Astrocyte (in vitro differentiated cells and primary cell): Measurements from ENCODE around the gene GCM1. TPM values are rescaled to one million over a fixed set of nuclear protein-coding genes. Genes with fewer than 3 reads are reported as not detected.
A peak's percentile ranks its signal among the peaks of the same experiment; 100 is the strongest.

Source experiments
- DNase-seq: peaks from one replicate; pipeline ENCODE4 v3.0.0-alpha.2; 2010; ENCODE audit warnings: low read depth
- FAIRE-seq: peaks from 2 replicates; lab custom pipeline; 2011; peaks lifted over from hg19 to GRCh38; lab: Jason Lieb, UNC
- H2AFZ ChIP-seq: 2 replicates; pipeline ENCODE4 v1.6.0; 2012; ENCODE audit warnings: low read depth, low read length, inconsistent platforms
- H3K27ac ChIP-seq: 2 replicates; pipeline ENCODE4 v1.5.1; 2011; ENCODE audit warnings: low read depth, low read length, inconsistent platforms
- H3K27me3 ChIP-seq: 2 replicates; pipeline ENCODE4 v1.6.0; 2011; ENCODE audit warnings: low read length, inconsistent platforms; ENCODE audit not compliant: insufficient read depth
- H3K36me3 ChIP-seq: 2 replicates; pipeline ENCODE4 v1.5.1; 2011; ENCODE audit warnings: low read length, inconsistent platforms; ENCODE audit not compliant: insufficient read depth
- H3K4me1 ChIP-seq: 2 replicates; pipeline ENCODE4 v1.5.1; 2011; ENCODE audit warnings: low read length, inconsistent platforms; ENCODE audit not compliant: insufficient read depth
- H3K4me2 ChIP-seq: 2 replicates; pipeline ENCODE4 v1.6.0; 2012; ENCODE audit warnings: low read length, inconsistent platforms
- H3K4me3 ChIP-seq: 2 replicates; pipeline ENCODE4 v1.5.1; 2011; ENCODE audit warnings: low read depth, mild to moderate bottlenecking, low read length, inconsistent platforms; ENCODE audit not compliant: insufficient read depth
- H3K79me2 ChIP-seq: 2 replicates; pipeline ENCODE4 v1.6.0; 2012; ENCODE audit warnings: mild to moderate bottlenecking, low read length, inconsistent platforms; ENCODE audit not compliant: insufficient read depth
- H3K9ac ChIP-seq: 2 replicates; pipeline ENCODE4 v1.6.0; 2012; ENCODE audit warnings: mild to moderate bottlenecking, low read length, inconsistent platforms
- H3K9me3 ChIP-seq: 2 replicates; pipeline ENCODE4 v1.5.1; 2012; ENCODE audit warnings: low read depth, mild to moderate bottlenecking, low read length, inconsistent platforms; ENCODE audit not compliant: insufficient read depth
- H4K20me1 ChIP-seq: 2 replicates; pipeline ENCODE4 v1.6.0; 2012; ENCODE audit warnings: low read length, inconsistent platforms; ENCODE audit not compliant: insufficient read depth
- H3K27ac Mint-ChIP-seq: one replicate; pipeline ENCODE4 v1.8.0; 2021; ENCODE audit warnings: mild to moderate bottlenecking, mixed read lengths; ENCODE audit not compliant: unreplicated experiment
- H3K27me3 Mint-ChIP-seq: one replicate; pipeline ENCODE4 v1.8.0; 2021; ENCODE audit warnings: low read depth, mixed read lengths; ENCODE audit not compliant: unreplicated experiment
- H3K36me3 Mint-ChIP-seq: one replicate; pipeline ENCODE4 v1.8.0; 2021; ENCODE audit warnings: low read depth, mixed read lengths; ENCODE audit not compliant: unreplicated experiment
- H3K4me1 Mint-ChIP-seq: one replicate; pipeline ENCODE4 v1.8.0; 2021; ENCODE audit warnings: low read depth, mixed read lengths; ENCODE audit not compliant: unreplicated experiment
- H3K4me3 Mint-ChIP-seq: one replicate; pipeline ENCODE4 v1.8.0; 2021; ENCODE audit warnings: mild to moderate bottlenecking, moderate library complexity, mixed read lengths; ENCODE audit not compliant: unreplicated experiment
- H3K9me3 Mint-ChIP-seq: one replicate; pipeline ENCODE4 v1.8.0; 2021; ENCODE audit warnings: mild to moderate bottlenecking, mixed read lengths; ENCODE audit not compliant: unreplicated experiment
- EZH2 ChIP-seq: IDR thresholded peaks from 2 replicates; pipeline ENCODE4 v1.6.1; 2012; ENCODE audit warnings: mild to moderate bottlenecking, low read length, inconsistent platforms; ENCODE audit not compliant: insufficient read depth
- total RNA-seq: library from RNA; stranded (reverse); gene quantifications from 2 replicates; pipeline ENCODE4 v1.2.1, GENCODE V29; 2021
- TF ChIP-seq, protein P1 (sequence below): IDR thresholded peaks from 2 replicates; pipeline ENCODE4 v1.5.1; 2011; ENCODE audit warnings: low read depth, mild to moderate bottlenecking, inconsistent platforms, low read length, moderate library complexity; ENCODE audit not compliant: insufficient read depth

GCM1 gene
- total RNA-seq, 1 donor from 2014 or later = not detected

DNA sequence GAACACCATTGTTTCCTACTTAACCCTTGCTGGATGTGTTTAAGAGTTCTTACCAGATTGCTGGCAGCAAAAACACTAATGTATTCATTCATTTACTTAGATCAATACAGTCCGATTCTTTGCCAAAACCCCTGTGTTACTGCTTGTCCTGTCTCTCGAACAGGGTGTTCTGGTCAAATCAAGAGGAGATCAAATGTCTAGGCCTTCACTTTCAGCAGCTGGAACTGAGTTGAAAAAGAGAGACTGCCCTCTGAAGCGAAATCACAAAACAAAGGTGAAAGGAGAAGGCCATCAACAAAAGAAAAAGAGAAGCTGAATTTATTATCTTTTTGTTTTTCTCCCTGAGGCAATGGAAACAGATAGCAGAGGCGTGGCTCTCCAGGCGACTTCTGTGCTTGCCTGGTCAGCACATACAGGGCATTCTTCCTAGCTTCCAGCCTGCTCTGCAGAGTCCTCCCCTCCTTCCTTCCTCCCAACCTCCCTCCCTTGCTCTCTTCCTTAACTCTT is 44.1 kb upstream of the GCM1 start:
- no peaks in the 10 kb centered on the region for H3K9me3 ChIP-seq
- H3K9ac ChIP-seq = no peak overlapping the region
- H3K27ac ChIP-seq = no peak overlapping the region
- no peaks in the 10 kb centered on the region for H3K36me3 Mint-ChIP-seq
- H2AFZ ChIP-seq = no peak overlapping the region
- no peaks in the 10 kb centered on the region for H3K36me3 ChIP-seq
- no peak overlapping the region for H3K4me3 ChIP-seq
- DNase-seq (no peak), FAIRE-seq (no peak)
- no peaks in the 10 kb centered on the region for H3K4me1 ChIP-seq
- H3K27me3 ChIP-seq = no peaks in the 10 kb centered on the region
- H3K9me3 Mint-ChIP-seq = no peaks in the 10 kb centered on the region
- no peaks in the 10 kb centered on the region for H3K4me1 Mint-ChIP-seq
- no peak overlapping the region for H3K4me3 Mint-ChIP-seq
- H3K27me3 Mint-ChIP-seq = no peaks in the 10 kb centered on the region
- no peaks in the 10 kb centered on the region for H4K20me1 ChIP-seq
- H3K27ac Mint-ChIP-seq = no peak overlapping the region
- no peak overlapping the region for H3K4me2 ChIP-seq
- no peak for TF ChIP-seq EZH2
- TF ChIP-seq, protein P1, sequence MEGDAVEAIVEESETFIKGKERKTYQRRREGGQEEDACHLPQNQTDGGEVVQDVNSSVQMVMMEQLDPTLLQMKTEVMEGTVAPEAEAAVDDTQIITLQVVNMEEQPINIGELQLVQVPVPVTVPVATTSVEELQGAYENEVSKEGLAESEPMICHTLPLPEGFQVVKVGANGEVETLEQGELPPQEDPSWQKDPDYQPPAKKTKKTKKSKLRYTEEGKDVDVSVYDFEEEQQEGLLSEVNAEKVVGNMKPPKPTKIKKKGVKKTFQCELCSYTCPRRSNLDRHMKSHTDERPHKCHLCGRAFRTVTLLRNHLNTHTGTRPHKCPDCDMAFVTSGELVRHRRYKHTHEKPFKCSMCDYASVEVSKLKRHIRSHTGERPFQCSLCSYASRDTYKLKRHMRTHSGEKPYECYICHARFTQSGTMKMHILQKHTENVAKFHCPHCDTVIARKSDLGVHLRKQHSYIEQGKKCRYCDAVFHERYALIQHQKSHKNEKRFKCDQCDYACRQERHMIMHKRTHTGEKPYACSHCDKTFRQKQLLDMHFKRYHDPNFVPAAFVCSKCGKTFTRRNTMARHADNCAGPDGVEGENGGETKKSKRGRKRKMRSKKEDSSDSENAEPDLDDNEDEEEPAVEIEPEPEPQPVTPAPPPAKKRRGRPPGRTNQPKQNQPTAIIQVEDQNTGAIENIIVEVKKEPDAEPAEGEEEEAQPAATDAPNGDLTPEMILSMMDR = no peak
- H3K79me2 ChIP-seq = no peaks in the 10 kb centered on the region

DNA sequence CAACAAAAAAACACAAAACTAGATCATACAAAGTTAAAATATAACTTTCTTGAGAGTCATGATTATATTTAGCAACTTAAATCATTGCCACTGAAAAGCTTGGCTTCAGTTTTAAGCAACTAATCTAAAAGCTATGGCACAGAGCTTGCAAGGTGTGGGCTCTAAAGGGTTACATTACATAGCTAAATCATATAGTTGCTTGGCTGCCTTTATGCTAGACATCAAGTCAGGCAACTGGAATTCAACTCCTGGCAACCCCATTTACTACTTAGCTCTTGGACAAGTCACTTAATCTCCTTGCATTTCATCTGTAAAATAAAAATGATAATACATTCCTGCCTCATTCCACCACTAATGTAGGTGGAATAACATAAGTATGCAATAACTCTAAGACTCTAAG is 40.9 kb upstream of the GCM1 start:
- no peak overlapping the region for H3K4me3 Mint-ChIP-seq
- H3K4me1 ChIP-seq = no peaks in the 10 kb centered on the region
- H3K27ac Mint-ChIP-seq = peak overlapping the region; percentile 53
- no peaks in the 10 kb centered on the region for H3K79me2 ChIP-seq
- H3K9ac ChIP-seq = no peak overlapping the region
- no peaks in the 10 kb centered on the region for H3K4me1 Mint-ChIP-seq
- no peaks in the 10 kb centered on the region for H3K27me3 ChIP-seq
- no peaks in the 10 kb centered on the region for H4K20me1 ChIP-seq
- DNase-seq (peak; percentile 95), FAIRE-seq (no peak)
- no peaks in the 10 kb centered on the region for H3K27me3 Mint-ChIP-seq
- H3K4me3 ChIP-seq = no peak overlapping the region
- no peak for TF ChIP-seq EZH2
- TF ChIP-seq, protein P1 = no peak
- no peaks in the 10 kb centered on the region for H3K9me3 Mint-ChIP-seq
- no peaks in the 10 kb centered on the region for H3K9me3 ChIP-seq
- peak overlapping the region; percentile 14 for H3K27ac ChIP-seq
- H3K4me2 ChIP-seq = no peak overlapping the region
- H2AFZ ChIP-seq = no peak overlapping the region
- H3K36me3 ChIP-seq = no peaks in the 10 kb centered on the region
- no peaks in the 10 kb centered on the region for H3K36me3 Mint-ChIP-seq

DNA sequence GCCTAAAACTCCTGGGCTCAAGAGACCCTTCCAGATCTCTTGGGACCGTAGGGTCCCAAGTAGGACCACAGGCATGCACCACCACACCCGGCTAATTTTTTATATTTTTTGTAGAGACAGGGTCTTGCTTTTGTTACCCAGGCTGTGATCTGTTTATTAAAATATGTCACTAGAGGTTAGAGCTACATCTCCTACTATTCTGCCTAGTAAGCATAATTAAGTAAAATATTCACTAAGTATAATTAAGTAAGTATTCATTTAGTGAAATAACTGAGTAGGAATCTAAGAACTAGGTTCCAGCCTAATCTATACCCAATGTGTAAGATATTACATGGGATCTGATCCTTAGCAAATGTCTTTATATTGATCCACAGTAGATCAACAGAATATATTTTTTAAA is 40.2 kb upstream of the GCM1 start:
- DNase-seq (no peak), FAIRE-seq (no peak)
- Histone ChIP-seq H3K9ac (no peak overlapping the region), H4K20me1 (no peaks in the 10 kb centered on the region), H3K9me3 (no peaks in the 10 kb centered on the region), H3K79me2 (no peaks in the 10 kb centered on the region), H3K4me1 (no peaks in the 10 kb centered on the region), H3K4me3 (no peak overlapping the region), H3K27me3 (no peaks in the 10 kb centered on the region), H3K4me2 (no peak overlapping the region), H3K27ac (no peak overlapping the region), H3K36me3 (no peaks in the 10 kb centered on the region), H2AFZ (no peak overlapping the region)
- H3K27me3 Mint-ChIP-seq = peaks cover 4% of the 10 kb centered on the region
- H3K36me3 Mint-ChIP-seq = no peaks in the 10 kb centered on the region
- H3K27ac Mint-ChIP-seq = no peak overlapping the region
- no peaks in the 10 kb centered on the region for H3K9me3 Mint-ChIP-seq
- no peaks in the 10 kb centered on the region for H3K4me1 Mint-ChIP-seq
- no peak overlapping the region for H3K4me3 Mint-ChIP-seq
- no peak for TF ChIP-seq EZH2
- TF ChIP-seq, protein P1 = no peak
